NCI-H1417 treated with DMSO at 0.1 percent for 48 hours (cell line): ENCODE results near the gene RNF125.
"Not testable (repeated sequence)": the region's sequence is repeated elsewhere in the genome, so short reads cannot be mapped to it uniquely, and the experiment has no call there.

Experiments used
- DNase-seq: peaks from one replicate; lab custom pipeline; 2025; lab: John Stamatoyannopoulos, UW

RNF125 gene

GRCh38 chr18:32018331-32019250 is at the start of gene RNF125:
TSS of gene RNF125 (plus strand) at chr18:32018825. CDS start at chr18:32018864, 39 bp downstream.
- DNase-seq = peak; percentile 9

- no peak for DNase-seq
Measured at GRCh38 chr18:31970617-31971016, 48.0 kb upstream of the RNF125 start.

DNA sequence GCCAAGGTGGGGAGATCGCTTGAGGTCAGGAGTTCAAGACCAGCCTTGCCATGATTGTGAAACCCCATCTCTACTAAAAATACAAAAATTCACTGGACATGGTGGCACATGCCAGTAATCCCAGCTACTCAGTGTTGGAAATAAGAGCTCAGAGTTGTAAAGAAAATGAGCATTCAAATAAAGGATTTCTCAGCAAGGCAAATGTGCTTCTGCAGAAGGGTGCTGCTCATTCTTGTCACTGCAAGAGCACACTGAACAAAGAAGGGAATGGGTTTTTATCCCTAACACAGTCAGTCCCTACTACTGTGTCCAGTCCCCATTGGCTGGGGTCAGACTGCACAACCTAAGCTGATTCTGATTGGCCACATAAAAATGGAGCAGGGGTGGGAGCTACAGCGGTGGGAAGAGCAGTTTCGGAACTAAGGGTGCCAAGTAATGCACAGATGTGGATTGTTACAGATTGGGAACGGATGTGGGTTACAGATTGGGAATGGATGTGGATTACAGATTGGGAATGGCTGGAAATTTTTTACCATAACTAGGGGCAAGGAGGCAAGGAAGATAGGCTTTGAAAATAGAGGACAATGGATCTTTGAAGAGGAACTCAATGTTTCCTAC is 44.6 kb upstream of the RNF125 start:
- DNase-seq = no peak

GRCh38 chr18:31976242-31976641 is 42.4 kb upstream of the RNF125 start:
- DNase-seq = no peak

DNA sequence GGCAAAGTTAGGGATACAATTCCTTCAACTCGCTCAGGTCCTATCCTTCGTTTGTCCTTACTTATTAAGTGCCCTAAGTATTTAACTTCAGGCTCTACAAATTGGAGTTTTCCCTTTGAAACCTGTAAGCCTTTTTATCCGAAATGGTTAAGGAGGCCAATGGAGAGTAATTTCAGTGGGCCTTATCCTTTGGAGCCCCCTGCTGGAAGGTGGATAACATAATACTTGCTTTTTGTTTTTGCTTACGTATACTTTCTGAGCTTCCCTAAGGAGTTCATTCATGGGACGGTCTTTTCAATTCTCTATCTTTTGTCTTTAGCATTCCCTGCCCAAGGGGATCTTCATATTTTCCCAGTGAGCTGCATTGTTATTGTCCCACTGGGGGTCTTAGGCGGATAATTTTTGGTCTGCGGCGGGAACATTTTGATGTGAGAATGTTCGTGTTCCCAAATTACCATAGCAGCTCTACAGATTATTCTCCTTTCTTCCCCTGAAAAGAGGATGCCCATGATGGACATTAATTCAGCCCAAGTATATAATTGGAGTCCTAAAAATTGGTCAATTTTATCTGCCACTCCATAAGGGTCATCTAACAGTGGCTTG is 41.3 kb upstream of the RNF125 start:
- no peak for DNase-seq

GRCh38 chr18:31978616-31979015 is 40.0 kb upstream of the RNF125 start:
- DNase-seq = no peak

GRCh38 chr18:31979714-31980113 is 38.9 kb upstream of the RNF125 start:
- DNase-seq = no peak

DNA sequence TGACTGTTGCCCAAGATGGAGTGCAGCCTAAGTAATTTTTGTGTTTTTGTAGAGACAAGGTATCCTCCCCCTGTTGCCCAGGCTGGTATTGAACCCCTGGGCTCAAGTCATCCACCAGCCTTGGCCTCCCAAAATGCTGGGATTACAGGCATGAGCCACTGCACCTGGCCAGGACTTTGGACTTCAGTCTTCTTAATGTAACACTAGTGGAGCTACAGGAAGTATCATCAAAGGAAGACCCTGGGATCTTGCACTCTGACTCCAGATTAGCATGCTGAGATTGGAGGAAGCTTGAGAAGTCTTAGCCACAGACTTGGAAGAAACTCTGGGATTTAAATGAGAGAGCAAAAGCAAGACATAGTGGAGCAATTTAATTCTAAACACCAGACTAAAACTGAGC is 37.8 kb upstream of the RNF125 start:
- DNase-seq = no peak

- no peak for DNase-seq
Measured at GRCh38 chr18:31983020-31983419, 35.6 kb upstream of the RNF125 start.

- DNase-seq = no peak
Measured at GRCh38 chr18:31983976-31984375, 34.6 kb upstream of the RNF125 start.

GRCh38 chr18:31990823-31991222 is 27.8 kb upstream of the RNF125 start:
- no peak for DNase-seq

- DNase-seq = no peak
Measured at GRCh38 chr18:31996007-31996406, 22.6 kb upstream of the RNF125 start.

DNA sequence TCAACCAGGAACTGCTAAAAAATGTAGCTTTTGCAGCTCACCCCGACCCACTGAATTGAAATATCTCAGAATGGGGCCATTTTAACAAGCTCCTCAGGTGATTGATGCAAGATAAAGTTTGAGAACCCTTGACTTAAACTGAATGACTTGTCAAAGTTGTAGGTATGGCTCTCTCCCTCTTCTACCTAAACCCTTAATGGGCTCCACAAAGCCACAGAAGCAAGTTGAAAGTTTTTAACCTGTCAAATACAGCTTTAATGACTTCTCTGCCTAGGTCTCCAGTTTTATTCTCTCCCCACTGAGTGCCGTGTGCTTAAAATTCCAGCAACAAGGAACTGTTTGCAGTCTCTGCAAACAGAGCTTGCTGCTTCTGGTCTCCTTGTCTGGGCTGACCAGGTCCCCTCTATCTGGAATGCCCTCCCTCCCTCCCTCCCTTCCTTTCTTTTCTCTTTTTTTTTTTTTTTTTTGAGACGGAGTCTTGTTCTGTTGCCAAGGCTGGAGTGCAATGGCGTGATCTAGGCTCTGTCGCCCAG is 19.7 kb upstream of the RNF125 start:
- DNase-seq = no peak

- DNase-seq = not testable (repeated sequence)
Measured at GRCh38 chr18:32001141-32001540, 17.5 kb upstream of the RNF125 start.

DNA sequence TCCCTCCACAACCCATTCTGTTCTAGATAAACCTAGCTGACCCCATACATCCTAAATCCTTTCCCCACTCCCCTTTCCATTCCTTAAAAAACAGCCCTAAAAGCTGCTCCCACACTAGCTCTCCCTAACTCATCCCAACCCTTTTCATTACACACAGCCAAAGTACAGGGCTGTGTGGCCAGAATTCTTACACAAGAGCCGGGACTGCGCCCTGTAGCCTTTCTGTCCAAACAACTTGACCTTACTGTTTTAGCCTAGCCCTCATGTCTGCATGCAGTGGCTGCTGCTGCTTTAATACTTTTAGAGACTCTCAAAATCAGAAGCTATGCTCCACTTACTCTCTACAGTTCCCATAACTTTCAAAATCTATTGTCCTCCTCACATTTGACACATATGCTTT is 14.8 kb upstream of the RNF125 start:
- not testable (repeated sequence) for DNase-seq

DNA sequence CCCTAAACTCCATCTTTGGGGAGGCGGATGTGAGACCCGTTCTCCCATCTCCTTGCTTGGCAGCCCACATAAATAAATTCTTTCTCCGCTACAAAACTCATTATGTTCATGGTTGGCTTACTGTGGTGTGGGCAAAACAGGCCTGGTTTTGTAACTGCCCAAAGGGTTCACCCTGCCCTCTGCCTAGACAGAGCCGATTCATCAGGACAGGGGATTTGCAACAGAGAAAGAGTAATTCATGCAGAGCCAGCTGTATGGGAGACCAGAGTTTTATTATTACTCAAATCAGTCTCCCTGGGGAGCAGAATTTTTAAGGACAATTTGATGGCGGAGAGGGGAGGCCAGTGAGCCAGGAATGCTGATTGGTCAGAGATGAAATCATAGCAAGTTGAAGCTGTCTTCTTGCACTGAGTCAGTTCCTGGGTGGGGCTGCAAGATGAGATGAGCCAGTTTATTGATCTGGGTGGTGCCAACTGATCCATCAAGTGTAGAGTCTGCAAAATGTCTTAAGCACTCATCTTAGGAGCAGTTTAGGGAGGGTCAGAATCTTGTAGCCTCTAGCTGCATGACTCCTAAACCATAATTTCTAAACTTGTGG is 8.4 kb upstream of the RNF125 start:
- no peak for DNase-seq

GRCh38 chr18:32011193-32011592 is 7.4 kb upstream of the RNF125 start:
- DNase-seq = no peak

DNA sequence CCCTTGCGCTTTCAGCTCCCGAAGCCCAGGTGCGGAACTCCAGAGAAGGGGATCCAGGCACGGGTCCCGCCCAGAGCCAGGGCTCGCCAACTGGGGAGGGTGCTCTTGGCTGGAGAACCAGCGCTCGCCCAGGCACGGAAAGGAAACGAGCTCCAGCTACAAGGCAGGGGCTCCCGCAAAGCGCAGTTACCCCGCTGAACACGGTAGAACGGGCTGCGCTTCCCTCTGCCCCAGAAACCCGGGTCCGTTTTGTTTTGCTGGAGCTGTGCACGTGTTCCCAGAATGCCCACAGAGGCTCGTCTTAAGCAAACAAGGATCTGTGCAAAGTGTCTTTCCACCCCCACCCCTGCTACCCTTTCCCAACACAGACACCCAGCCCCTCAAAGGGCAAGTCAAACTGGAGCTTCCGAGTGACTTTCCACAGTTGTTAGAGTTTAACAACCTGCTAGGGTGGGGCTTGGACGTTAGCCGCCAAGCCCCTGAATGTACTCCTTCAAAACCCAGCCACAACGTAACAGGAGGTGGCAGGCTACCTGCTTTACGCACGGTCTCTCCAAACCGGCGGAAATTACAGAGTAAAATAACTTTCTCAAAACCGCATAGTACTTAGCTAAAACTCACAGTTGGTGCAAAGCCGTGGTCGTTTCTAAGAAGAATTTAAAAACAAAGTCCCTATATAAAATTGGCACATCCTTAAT is 775 bp downstream of the RNF125 start:
- peak; percentile 3 for DNase-seq

- DNase-seq = not testable (repeated sequence)
Measured at GRCh38 chr18:32019949-32020625, 1.5 kb downstream of the RNF125 start.

DNA sequence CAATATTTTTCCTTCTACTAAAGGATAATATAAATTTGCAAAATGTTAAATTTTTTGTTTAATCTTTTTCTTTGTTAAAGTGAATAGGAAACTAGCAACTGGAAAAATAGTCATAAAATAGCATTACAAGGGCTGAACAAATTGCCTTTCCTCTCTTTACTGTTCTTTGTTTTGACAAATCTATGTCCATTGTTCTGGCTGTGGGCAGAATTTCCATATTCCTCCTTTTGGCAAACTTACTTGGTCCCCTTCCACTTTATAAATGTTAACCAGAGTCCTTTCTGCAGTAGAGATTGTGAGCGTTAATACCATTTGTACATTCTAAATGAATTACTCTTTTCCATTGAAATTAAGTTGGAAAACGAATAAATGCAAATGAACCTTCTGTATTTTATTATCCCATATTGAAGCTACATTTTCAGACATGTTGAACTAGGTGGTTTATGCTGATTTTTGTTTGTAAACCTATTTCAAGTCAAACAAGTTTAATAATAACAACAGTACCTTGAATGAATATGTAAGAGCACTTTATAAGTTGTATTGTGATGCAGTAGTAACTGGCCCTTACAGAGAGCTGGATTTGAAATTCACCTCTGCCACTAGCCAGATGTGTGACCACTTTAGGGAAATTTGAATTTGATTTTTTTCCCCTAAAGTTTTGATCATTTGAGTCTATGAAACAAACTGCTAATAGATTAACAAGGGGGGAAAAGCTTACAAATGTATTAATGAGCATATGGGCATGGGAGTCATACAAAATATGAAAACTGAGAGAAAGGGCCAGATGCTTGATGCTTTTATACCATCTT is 3.3 kb downstream of the RNF125 start:
- DNase-seq = no peak
